NB4 (cell line): ENCODE measurements around the gene ZBTB5.
"Not testable (repeated sequence)": the region's sequence is repeated elsewhere in the genome, so short reads cannot be mapped to it uniquely, and the experiment has no call there.

Experiments
- DNase-seq: peaks from one replicate; pipeline ENCODE4 v3.0.0; 2010; ENCODE audit warnings: low read depth
- H3K4me3 ChIP-seq: one replicate; pipeline ENCODE4 v1.5.1; 2011; ENCODE audit warnings: mild to moderate bottlenecking, low read depth, low read length, moderate library complexity
- MYC ChIP-seq: IDR thresholded peaks from 2 replicates; pipeline ENCODE4 v1.6.1; 2011; ENCODE audit warnings: low read depth, low read length
- POLR2A ChIP-seq: IDR thresholded peaks from 2 replicates; pipeline ENCODE4 v1.6.1; 2011; ENCODE audit warnings: mild to moderate bottlenecking; ENCODE audit not compliant: insufficient read length; ENCODE audit errors: extremely low read depth
- TF ChIP-seq, protein P1 (sequence below): IDR thresholded peaks from 2 replicates; pipeline ENCODE4 v1.6.1; 2011; ENCODE audit warnings: low read depth, low read length
- TF ChIP-seq, protein P2 (sequence below): IDR thresholded peaks from one replicate; pipeline ENCODE4 v1.5.1; 2012; ENCODE audit warnings: low read depth, low read length

The ZBTB5 gene, protein sequence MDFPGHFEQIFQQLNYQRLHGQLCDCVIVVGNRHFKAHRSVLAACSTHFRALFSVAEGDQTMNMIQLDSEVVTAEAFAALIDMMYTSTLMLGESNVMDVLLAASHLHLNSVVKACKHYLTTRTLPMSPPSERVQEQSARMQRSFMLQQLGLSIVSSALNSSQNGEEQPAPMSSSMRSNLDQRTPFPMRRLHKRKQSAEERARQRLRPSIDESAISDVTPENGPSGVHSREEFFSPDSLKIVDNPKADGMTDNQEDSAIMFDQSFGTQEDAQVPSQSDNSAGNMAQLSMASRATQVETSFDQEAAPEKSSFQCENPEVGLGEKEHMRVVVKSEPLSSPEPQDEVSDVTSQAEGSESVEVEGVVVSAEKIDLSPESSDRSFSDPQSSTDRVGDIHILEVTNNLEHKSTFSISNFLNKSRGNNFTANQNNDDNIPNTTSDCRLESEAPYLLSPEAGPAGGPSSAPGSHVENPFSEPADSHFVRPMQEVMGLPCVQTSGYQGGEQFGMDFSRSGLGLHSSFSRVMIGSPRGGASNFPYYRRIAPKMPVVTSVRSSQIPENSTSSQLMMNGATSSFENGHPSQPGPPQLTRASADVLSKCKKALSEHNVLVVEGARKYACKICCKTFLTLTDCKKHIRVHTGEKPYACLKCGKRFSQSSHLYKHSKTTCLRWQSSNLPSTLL

DNA sequence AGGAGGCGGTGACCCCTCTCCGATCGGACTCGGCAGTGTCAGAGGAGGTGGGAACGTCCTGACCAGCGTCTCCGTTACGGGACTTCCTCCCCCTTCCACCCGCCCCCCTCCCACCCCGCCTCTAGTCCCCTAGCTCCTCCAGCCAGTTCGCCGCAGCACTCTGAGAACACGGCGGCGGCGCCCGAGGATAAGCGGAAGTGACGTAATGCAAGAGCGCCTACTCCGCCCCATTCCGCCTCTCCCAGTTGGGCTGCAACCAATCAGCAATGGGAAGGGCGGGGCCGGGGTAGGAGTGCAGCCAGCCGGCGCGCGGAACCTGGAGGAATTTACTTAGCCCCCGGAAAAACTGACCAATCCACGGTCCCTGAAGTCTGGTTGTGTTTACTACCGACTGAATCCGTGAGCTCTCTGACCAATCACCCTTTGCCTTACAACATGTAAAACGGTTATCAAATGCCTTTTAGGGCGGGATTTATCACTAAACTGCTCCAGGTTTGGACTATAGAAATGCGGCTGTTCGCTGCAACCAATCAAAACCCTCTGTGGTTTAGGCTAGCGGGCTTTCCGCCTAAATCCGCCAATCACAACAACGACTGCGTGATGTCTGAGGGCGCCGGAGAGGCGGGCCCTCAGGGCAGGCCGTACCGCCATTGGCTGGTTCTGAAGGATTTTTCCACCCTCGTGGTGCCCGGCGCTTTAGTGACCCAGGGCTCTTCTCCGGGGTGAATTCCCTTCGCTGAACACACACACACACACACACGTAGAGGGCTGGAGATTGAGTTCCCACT is at the start of gene ZBTB5:
ZBTB5 (minus strand) TSS at position 202 of the 788 bp plus-strand sequence. CDS start 22,899 bp downstream, outside the sequence.
- DNase-seq: peak; percentile 97
- TF ChIP-seq MYC (peak; percentile 16), POLR2A (peak; percentile 61)
- TF ChIP-seq, protein P1, sequence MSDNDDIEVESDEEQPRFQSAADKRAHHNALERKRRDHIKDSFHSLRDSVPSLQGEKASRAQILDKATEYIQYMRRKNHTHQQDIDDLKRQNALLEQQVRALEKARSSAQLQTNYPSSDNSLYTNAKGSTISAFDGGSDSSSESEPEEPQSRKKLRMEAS: peak; percentile 48
- TF ChIP-seq, protein P2, sequence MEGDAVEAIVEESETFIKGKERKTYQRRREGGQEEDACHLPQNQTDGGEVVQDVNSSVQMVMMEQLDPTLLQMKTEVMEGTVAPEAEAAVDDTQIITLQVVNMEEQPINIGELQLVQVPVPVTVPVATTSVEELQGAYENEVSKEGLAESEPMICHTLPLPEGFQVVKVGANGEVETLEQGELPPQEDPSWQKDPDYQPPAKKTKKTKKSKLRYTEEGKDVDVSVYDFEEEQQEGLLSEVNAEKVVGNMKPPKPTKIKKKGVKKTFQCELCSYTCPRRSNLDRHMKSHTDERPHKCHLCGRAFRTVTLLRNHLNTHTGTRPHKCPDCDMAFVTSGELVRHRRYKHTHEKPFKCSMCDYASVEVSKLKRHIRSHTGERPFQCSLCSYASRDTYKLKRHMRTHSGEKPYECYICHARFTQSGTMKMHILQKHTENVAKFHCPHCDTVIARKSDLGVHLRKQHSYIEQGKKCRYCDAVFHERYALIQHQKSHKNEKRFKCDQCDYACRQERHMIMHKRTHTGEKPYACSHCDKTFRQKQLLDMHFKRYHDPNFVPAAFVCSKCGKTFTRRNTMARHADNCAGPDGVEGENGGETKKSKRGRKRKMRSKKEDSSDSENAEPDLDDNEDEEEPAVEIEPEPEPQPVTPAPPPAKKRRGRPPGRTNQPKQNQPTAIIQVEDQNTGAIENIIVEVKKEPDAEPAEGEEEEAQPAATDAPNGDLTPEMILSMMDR: no peak
- peak within 1 kb of the TSS; percentile 82 for H3K4me3 ChIP-seq

DNA sequence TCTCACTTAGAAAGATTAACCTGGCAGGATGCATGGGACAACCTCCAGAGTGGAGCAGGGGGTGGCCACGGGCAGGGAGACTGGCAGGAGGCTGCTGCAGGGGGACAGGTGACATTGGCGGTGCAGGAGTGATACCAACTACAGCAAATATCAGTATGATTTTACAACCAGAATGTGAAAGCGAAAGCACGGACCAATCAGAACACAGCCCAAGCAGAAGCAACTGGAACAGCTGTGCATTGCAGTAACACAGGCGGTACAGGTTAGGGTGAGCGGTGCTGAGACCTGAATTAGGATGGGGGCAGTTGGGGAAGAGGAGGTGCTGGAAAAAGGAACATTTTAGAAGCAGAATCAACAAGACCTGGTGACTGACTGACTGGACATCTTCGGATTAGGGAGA is 49.7 kb upstream of the ZBTB5 start:
- no peak for DNase-seq
- TF ChIP-seq POLR2A: no peak
- TF ChIP-seq, protein P2: no peak
- no peak for TF ChIP-seq MYC
- TF ChIP-seq, protein P1: no peak
- no peak overlapping the region for H3K4me3 ChIP-seq

DNA sequence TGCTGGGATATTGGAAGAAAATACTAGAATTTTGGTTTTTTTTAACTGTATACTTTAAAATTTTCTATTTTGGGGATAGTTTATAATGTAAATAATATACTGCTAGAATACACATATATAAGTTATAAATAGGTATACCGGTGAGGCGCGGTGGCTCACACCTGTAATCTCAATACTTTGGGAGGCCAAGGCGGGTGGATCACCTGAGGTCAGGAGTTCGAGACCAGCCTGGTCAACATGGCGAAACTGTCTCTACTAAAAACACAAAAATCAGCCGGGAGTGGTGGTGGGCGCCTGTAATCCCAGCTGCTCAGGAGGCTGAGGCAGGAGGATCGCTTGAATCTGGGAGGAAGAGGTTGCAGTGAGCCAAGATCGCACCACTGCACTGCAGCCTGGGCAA is 49.2 kb upstream of the ZBTB5 start:
- not testable (repeated sequence) for DNase-seq, H3K4me3 ChIP-seq

DNA sequence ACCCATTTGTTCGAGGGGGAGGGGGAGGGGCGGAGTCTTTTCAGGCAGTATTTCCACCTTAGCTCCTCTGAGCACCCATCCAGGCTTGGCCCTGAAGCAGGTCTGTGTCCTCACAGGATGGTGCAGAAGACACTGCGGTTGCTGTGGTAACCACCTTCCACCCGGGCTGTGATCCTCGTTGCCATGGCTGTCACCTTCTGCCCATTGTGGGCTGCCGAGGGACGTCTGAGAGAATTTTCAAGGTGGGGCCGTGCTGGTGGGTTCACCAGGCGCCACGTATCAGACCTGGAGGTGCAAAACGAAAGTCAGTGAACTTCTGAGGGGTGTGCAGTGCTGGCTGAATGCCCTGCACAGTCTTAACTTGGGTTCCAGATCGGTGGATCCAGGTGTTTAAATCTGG is 47.2 kb upstream of the ZBTB5 start:
- no peak for DNase-seq
- TF ChIP-seq, protein P1: no peak
- no peak for TF ChIP-seq POLR2A
- TF ChIP-seq MYC: no peak
- TF ChIP-seq, protein P2: no peak
- H3K4me3 ChIP-seq: no peak overlapping the region

DNA sequence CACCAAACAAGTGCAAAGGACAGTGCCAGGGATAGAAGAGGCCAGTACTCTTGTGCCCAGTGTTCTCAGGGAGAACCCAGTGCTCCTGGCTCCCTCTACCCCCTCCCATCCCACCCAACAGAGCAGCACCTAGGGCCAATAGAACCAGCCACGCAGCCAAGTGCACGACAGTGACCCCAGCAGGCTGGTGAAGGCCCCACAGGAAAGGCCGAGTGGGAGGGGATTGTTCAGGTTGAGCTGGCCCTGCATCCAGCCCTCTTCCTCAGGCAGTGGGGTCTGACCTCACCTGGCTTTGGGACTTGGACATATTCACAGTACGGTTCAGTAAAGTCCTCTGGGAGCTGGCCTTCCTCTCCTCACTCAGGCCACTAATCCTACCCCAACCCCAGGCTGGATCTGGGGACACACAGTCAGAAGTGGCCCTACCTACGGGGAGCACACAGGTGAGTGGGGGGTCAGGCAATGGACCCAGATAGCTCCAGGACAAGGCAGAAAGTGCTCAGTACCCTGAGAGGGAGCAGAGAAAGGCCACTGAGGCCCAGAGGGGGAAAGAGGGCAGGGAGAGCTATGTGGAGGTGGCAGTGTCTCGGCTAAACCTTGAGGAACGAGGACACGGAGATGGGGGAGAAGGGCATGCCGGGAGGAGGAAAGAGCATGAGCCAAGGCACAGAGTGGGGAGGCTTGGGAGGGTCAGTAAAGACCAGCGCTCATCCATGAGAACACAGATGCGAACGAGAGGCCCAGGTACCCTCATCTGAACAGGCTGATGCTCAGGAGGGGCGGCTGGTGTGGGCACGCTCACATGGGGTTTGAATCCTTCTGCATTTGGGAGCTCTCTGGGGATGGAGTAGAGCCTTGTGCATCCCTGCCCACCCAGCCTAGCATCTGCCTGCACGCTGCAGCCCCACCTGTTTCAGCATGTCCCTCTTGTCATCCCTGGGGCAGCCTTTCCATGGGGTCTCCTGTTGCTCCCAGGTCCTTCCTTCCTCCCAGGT is 46.1 kb upstream of the ZBTB5 start:
- DNase-seq: peak; percentile 22
- TF ChIP-seq, protein P1: no peak
- TF ChIP-seq, protein P2: no peak
- no peak for TF ChIP-seq POLR2A
- H3K4me3 ChIP-seq: no peak overlapping the region

DNA sequence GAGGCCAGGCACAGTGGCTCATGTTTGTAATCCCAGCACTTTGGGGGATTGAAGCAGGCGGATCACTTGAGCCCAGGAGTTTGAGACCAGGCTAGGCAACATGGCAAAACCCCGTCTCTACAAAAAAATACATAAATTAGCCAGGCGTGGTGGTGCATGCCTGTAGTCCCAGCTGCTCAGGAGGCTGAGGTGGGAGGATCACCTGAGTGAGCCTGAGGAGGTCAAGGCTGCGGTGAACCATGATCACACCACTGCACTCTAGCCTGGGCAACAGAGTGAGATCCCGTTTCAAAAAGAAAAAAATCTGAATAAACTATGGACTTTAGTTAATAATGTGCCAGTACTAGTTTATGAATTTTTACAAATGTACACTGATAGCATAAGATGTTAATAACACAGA is 44.8 kb upstream of the ZBTB5 start:
- DNase-seq, H3K4me3 ChIP-seq: not testable (repeated sequence)
